Spleen (tissue), 11 donors: ENCODE results near the gene FAM83E. TPM values are rescaled to one million over a fixed set of nuclear protein-coding genes. Genes with fewer than 3 reads are reported as not detected.

Experiments used
- DNase-seq: peaks from one replicate; pipeline ENCODE4 v3.0.0-alpha.2; 2020
- H3K27ac ChIP-seq, 8 donors: fragments of 200-600 bp; sonication (generic) in 7 of 8; 1 replicate in 4 of 8; 2 replicates in 4 of 8; pipeline versions ENCODE4 v1.5.0 to v1.8.0; 2016 to 2021; ENCODE audit warnings: inconsistent platforms in 4 of 8, mild to moderate bottlenecking in 4 of 8, moderate library complexity in 1 of 8
- H3K27me3 ChIP-seq, 7 donors: fragments of 200-600 bp; sonication (generic) in 6 of 7; replicated peaks in 1 of 7; 1 replicate in 4 of 7; 2 replicates in 3 of 7; pipeline versions ENCODE4 v1.5.0 to v1.8.0; 2016 to 2021; ENCODE audit warnings: inconsistent platforms in 3 of 7, mild to moderate bottlenecking in 1 of 7
- H3K36me3 ChIP-seq, 6 donors: fragments of 200-600 bp; sonication (generic) in 5 of 6; 1 replicate in 4 of 6; 2 replicates in 2 of 6; pipeline versions ENCODE4 v1.5.0 to v1.8.0; 2016 to 2021; ENCODE audit warnings: inconsistent platforms in 2 of 6
- H3K4me1 ChIP-seq, 6 donors: fragments of 200-600 bp; sonication (generic) in 5 of 6; 1 replicate in 3 of 6; 2 replicates in 3 of 6; pipeline versions ENCODE4 v1.5.0 to v1.8.0; 2016 to 2021; ENCODE audit warnings: inconsistent platforms in 3 of 6
- H3K4me3 ChIP-seq, 8 donors: fragments of 200-600 bp; sonication (generic) in 7 of 8; 1 replicate in 4 of 8; 2 replicates in 4 of 8; pipeline versions ENCODE4 v1.5.0 to v1.8.0; 2016 to 2021; ENCODE audit warnings: inconsistent platforms in 4 of 8, mild to moderate bottlenecking in 4 of 8, moderate library complexity in 2 of 8
- H3K9me3 ChIP-seq, 8 donors: fragments of 200-600 bp; sonication (generic) in 7 of 8; 1 replicate in 4 of 8; 2 replicates in 4 of 8; pipeline versions ENCODE4 v1.5.0 to v1.8.0; 2016 to 2021; ENCODE audit warnings: inconsistent platforms in 4 of 8
- CTCF ChIP-seq, 11 experiments: fragments of 200-600 bp in 7 of 11; fragments of 450-650 bp in 4 of 11; sonication (generic) in 4 of 11; IDR thresholded peaks in 8 of 11; conservative IDR thresholded peaks in 3 of 11; 1 replicate in 7 of 11; 2 replicates in 4 of 11; pipeline versions ENCODE4 v1.4.0 to v1.8.0; 2016 to 2021; ENCODE audit warnings: antibody characterized with exemption in 11 of 11, inconsistent platforms in 4 of 11, mild to moderate bottlenecking in 1 of 11
- POLR2A ChIP-seq, 3 donors: fragments of 450-650 bp; IDR thresholded peaks; one replicate each; pipeline ENCODE4 v1.5.1; 2017; ENCODE audit warnings: antibody characterized with exemption in 3 of 3, mild to moderate bottlenecking in 1 of 3
- POLR2AphosphoS5 ChIP-seq, 3 donors: sonication (generic); formaldehyde crosslinking; IDR thresholded peaks; one replicate each; pipeline ENCODE4 v1.5.1; 2017; ENCODE audit warnings: antibody characterized with exemption in 3 of 3
- WGBS, 5 donors: extraction: QIAGEN DNeasy Blood & Tissue Kit in 3 of 5; methylation state at CpG; one replicate each; pipeline versions ENCODE4 v1.1.5 to v1.1.7; 2013 to 2018; 5-methylcytosine and 5-hydroxymethylcytosine counted together
- intact Hi-C: fragments of 100-400 bp; cut with DNase I; formaldehyde crosslinking; loops from one replicate; pipeline ENCODE4 v1.15.0; 2023; ENCODE audit warnings: low total_unique reads
- polyA plus RNA-seq, 3 donors: library from polyadenylated mRNA; stranded (reverse); fragments of 200-250 nt; gene quantifications; one replicate each; pipeline ENCODE4 v1.2.1, GENCODE V29; 2013
- total RNA-seq, 7 donors: library from RNA; depleted of rRNA in 3 of 7; stranded (reverse); fragments of >200 nt in 3 of 7; fragmentation: NEBNext Ultra II Directional in 4 of 7; extraction: Animal tissue kit (Norgen Biotek cat#: 25700) in 4 of 7; gene quantifications; one replicate each; pipeline versions ENCODE4 v1.1.0 to v1.2.1, GENCODE V29; 2016 to 2021
- donor health status: healthy with polysubstance abuse.
- donor health status: DM: no; HTN: no; CAD: no; lungs with moderate emphysema.
- donor health status: DM: no; HTN: no; CAD: no.
- donor health status: Bipolar disorder and iron deficiency.
- donor health status: healthy.
- donor health status: DM: no; HTN: no; CAD: no.
- donor health status: DM: yes; HTN: yes; CAD: no.

FAM83E gene
- total and polyA plus RNA-seq, 10 donors = 0.04 to 2.0 (median 0.46) TPM; not detected in 5

GRCh38 chr19:48609571-48610108 lies 5.2 kb downstream of the FAM83E start:
- peak; percentile 69 for DNase-seq
- peaks cover 0 to 12% (median 4%) of the 10 kb centered on the region in 6 donors for H3K4me1 ChIP-seq
- no peaks in the 10 kb centered on the region for H3K27me3 ChIP-seq
- intact Hi-C loops = no loop called here
- H3K27ac ChIP-seq = no peak overlapping the region
- H3K36me3 ChIP-seq = peaks cover 0 to 8% (median 3%) of the 10 kb centered on the region in 6 donors
- WGBS, 5 donors = 90 to 95% (median 94%) methylated on average over 18 to 20 of the region's 20 CpGs
- TF ChIP-seq POLR2AphosphoS5 (IDR thresholded peaks at IDR 0.05) (no peak), CTCF (IDR thresholded peaks at IDR 0.05 in 8 of 11, conservative IDR thresholded peaks at IDR 0.05 in 3 of 11) (no peak), POLR2A (IDR thresholded peaks at IDR 0.05) (no peak)
- H3K4me3 ChIP-seq = no peak overlapping the region
- H3K9me3 ChIP-seq = no peaks in the 10 kb centered on the region

GRCh38 chr19:48608798-48609263 lies 6.0 kb downstream of the FAM83E start:
- intact Hi-C loops = no loop called here

GRCh38 chr19:48607359-48607755 lies 7.5 kb downstream of the FAM83E start:
- Histone ChIP-seq H3K27ac (no peak overlapping the region), H3K4me1 (peaks cover 0 to 10% (median 4%) of the 10 kb centered on the region in 6 donors), H3K27me3 (no peaks in the 10 kb centered on the region), H3K36me3 (no peaks in the 10 kb centered on the region), H3K4me3 (no peak overlapping the region), H3K9me3 (no peaks in the 10 kb centered on the region)
- intact Hi-C loops = no loop called here
- no peak for TF ChIP-seq CTCF (IDR thresholded peaks at IDR 0.05 in 8 of 11, conservative IDR thresholded peaks at IDR 0.05 in 3 of 11)
- no peak for TF ChIP-seq POLR2AphosphoS5 (IDR thresholded peaks at IDR 0.05)
- no peak for TF ChIP-seq POLR2A (IDR thresholded peaks at IDR 0.05)
- no peak for DNase-seq
- whole genome bisulfite sequencing, 5 donors = 89 to 97% (median 90%) methylated on average over 7 of the region's 7 CpGs

More at GRCh38 chr19:48608798-48609263, 6.0 kb downstream of the FAM83E start:
- Histone ChIP-seq H3K4me1 (peaks cover 0 to 10% (median 4%) of the 10 kb centered on the region in 6 donors), H3K36me3 (no peaks in the 10 kb centered on the region), H3K27ac (peak overlapping the region in 1 of 8 donors; percentile 33), H3K27me3 (no peaks in the 10 kb centered on the region), H3K4me3 (peak overlapping the region in 1 of 8 donors; percentile 21), H3K9me3 (no peaks in the 10 kb centered on the region)
- no peak for TF ChIP-seq POLR2A (IDR thresholded peaks at IDR 0.05)
- no peak for TF ChIP-seq POLR2AphosphoS5 (IDR thresholded peaks at IDR 0.05)
- peak; percentile 16 to 74 (median 55) for TF ChIP-seq CTCF (IDR thresholded peaks at IDR 0.05 in 8 of 11, conservative IDR thresholded peaks at IDR 0.05 in 3 of 11)
- DNase-seq = peak; percentile 83
- WGBS, 5 donors = 6 to 19% (median 11%) methylated on average over 9 of the region's 9 CpGs

- peaks cover 0 to 10% (median 4%) of the 10 kb centered on the region in 6 donors for H3K4me1 ChIP-seq
- no peak within 1 kb of the TSS for H3K27ac ChIP-seq
- WGBS, 5 donors = 81 to 90% (median 87%) methylated on average over 27 to 39 of the region's 39 CpGs
- no peaks in the 10 kb centered on the region for H3K36me3 ChIP-seq
- H3K9me3 ChIP-seq = no peaks in the 10 kb centered on the region
- DNase-seq = peak; percentile 69
- intact Hi-C loops = no loop called here
- TF ChIP-seq POLR2A (IDR thresholded peaks at IDR 0.05) = no peak
- TF ChIP-seq POLR2AphosphoS5 (IDR thresholded peaks at IDR 0.05) = no peak
- TF ChIP-seq CTCF (IDR thresholded peaks at IDR 0.05 in 8 of 11, conservative IDR thresholded peaks at IDR 0.05 in 3 of 11) = no peak
- H3K27me3 ChIP-seq = no peaks in the 10 kb centered on the region
- no peak within 1 kb of the TSS for H3K4me3 ChIP-seq
Measured at GRCh38 chr19:48606463-48607358, 8.2 kb downstream of the FAM83E start, which contains the start of gene SPACA4. TSS of gene SPACA4 (plus strand) at chr19:48606742. CDS start at chr19:48606979, 237 bp downstream.
